NCI-H1048 (cell line): ENCODE results near the gene CASP10.
"Not testable (repeated sequence)": the region's sequence is repeated elsewhere in the genome, so short reads cannot be mapped to it uniquely, and the experiment has no call there.

Experiments
- DNase-seq: peaks from one replicate; lab custom pipeline; 2025; lab: John Stamatoyannopoulos, UW

The CASP10 gene, protein sequence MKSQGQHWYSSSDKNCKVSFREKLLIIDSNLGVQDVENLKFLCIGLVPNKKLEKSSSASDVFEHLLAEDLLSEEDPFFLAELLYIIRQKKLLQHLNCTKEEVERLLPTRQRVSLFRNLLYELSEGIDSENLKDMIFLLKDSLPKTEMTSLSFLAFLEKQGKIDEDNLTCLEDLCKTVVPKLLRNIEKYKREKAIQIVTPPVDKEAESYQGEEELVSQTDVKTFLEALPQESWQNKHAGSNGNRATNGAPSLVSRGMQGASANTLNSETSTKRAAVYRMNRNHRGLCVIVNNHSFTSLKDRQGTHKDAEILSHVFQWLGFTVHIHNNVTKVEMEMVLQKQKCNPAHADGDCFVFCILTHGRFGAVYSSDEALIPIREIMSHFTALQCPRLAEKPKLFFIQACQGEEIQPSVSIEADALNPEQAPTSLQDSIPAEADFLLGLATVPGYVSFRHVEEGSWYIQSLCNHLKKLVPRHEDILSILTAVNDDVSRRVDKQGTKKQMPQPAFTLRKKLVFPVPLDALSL

DNA sequence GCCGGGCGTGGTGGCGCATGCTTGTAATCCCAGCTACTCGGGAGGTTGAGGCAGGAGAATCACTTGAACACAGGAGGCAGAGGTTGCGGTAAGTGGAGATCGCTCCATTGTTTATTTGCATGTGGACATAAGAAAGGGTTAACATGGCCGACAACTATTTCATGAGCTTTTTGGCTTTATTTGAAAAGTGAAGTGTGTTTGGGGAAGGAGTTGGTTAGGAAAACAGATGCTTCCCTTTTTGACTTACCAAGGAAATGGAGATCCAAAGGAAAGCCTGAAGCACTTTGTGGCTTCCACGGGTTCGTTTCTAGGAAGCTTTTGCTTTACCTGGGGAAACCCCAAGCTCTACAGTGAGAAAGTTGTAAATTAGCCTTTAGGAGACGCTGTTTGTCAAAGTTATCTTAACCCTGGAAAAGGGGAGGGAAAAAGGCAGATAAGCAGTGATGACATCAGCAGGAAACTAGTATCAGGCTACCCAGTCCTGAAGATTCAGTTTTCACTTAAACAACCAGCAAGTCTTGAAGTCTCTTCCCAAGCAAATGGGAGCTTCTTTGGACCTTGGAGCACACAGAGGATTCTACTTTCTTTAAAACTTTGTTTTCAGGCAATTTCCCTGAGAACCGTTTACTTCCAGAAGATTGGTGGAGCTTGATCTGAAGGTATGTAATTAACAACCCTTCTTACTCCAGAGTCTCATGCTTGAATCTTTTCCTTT, at the start of gene CASP10:
TSS of gene CASP10 (plus strand) at position 492 of the 715 bp plus-strand sequence. CDS start 2,637 bp downstream, outside the sequence.
- DNase-seq, result no peak

DNA sequence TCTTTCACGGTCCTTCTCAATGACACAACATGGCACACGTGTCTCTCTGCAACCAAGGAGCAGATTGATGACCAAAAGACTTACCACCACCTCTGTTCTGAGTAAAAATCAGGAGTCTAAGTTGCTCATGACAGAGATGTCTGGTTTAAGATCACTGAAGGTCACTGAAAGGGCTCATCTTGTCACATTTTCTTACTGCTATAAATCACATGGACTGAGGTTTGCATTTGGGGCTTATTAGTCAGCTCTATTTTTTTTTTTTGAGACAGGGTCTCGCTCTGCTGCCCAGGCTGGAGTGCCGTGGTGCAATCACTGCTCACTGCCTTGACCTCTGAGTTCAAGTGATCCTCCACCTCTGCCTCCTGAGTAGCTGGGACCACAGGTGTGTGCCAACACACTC, 47.6 kb upstream of the CASP10 start:
- no peak for DNase-seq

DNA sequence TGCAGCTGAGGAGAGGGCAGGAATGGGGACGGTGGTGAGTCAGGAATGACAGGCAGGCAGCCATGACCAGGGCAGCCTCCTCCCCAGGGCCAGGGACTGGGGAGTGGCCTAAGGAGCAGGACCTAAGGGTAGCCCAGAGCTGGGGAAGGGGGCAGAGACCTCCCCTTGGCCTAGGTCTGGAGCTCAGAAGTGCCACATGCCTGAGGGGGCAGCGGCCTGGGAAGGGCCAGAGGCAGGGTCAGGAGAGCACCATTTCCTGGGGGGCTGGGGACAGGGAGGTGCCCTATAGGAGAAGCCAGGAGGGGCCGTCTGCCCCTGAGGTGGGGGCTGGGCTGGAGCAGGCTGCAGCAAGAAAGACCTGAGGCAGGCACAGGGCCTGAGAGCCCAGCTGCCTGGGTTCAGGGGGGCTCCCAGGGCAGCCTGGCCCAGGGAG, 46.0 kb upstream of the CASP10 start:
- DNase-seq, result no peak

DNA sequence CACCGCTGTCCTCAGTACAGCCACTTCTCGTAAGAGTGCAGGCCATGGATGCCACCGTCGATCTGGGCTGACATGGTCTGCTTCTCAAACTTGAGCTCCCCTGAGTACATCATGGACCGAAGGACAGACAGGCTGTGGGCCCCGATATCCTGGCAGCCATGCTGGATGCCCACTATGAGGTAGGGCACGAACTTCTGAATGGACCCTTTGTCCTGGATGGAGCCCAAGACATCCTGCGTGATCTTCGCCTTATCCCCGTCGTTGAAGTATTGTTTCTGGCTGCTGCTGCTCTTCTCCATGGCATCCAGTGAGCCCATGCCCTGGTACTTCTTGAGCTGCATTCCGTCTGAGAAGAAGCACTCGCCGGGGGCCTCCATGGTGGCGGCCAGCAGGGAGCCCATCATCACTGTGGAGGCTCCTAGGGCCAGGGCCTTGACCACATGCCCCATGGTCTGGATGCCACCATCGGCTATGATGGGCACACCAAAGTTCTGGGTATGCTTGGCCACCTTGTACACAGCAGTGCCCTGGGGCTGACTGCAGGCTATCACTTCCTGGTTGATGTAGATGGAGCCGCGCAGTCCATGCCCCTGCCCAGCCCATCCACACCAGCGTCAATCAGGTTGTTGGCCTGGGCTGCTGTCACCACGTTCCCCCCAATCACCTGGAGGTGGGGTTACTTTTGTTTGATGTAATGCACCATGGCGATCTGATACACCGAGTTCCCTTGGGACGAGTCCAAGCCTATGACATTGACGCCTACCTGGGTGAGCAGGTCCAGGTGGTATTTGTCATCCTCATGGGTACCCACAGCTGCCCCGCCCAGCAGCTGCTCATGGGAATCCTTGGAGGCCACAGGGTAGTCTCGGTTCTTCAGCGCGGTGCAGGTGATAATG, 45.2 kb upstream of the CASP10 start:
- DNase-seq, result no peak

DNA sequence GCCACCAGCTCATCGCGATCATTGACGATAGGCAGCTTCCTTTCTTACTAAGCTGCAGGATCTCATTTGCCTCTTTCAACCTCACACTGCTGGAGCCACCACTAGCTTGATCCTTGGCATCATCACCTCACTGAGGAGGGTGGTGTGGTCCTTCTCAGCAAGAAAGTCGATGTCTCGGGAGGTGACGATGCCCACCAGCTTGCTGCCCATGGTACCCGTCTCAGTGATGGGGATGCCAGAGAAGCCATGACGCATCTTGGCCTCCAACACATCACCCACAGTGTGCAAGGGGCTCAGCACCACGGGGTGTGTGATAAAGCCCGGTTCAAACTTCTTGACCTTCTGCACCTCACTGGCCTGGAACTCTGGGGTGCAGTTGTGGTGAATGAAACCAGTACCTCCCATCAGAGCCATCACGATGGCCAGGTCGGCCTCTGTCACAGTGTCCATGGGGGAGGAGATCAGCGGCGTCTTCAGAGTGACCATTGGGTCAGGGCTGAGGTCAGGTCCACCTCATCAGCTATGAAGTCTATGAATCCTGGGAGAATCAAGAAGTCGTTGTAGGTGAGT, 44.5 kb upstream of the CASP10 start:
- DNase-seq, result no peak

DNA sequence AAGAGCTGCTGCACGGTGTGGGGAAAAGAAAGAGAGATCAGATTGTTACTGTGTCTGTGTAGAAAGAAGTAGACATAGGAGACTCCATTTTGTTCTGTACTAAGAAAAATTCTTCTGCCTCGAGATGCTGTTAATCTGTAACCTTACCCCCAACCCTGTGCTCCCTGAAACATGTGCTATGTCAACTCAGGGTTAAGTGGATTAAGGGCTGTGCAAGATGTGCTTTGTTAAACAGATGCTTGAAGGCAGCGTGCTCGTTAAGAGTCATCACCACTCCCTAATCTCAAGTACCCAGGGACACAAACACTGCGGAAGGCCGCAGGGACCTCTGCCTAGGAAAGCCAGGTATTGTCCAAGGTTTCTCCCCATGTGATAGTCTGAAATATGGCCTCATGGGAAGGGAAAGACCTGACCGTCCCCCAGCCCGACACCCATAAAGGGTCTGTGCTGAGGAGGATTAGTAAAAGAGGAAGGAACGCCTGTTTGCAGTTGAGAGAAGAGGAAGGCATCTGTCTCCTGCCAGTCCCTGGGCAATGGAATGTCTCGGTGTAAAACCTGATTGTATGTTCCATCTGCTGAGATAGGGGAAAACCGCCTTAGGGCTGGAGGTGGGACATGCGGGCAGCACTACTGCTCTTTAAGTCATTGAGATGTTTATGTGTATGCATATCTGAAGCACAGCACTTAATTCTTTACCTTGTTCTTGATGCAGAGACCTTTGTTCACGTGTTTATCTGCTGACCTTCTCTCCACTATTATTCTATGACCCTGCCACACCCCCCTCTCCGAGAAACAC, 43.8 kb upstream of the CASP10 start:
- not testable (repeated sequence) for DNase-seq

DNA sequence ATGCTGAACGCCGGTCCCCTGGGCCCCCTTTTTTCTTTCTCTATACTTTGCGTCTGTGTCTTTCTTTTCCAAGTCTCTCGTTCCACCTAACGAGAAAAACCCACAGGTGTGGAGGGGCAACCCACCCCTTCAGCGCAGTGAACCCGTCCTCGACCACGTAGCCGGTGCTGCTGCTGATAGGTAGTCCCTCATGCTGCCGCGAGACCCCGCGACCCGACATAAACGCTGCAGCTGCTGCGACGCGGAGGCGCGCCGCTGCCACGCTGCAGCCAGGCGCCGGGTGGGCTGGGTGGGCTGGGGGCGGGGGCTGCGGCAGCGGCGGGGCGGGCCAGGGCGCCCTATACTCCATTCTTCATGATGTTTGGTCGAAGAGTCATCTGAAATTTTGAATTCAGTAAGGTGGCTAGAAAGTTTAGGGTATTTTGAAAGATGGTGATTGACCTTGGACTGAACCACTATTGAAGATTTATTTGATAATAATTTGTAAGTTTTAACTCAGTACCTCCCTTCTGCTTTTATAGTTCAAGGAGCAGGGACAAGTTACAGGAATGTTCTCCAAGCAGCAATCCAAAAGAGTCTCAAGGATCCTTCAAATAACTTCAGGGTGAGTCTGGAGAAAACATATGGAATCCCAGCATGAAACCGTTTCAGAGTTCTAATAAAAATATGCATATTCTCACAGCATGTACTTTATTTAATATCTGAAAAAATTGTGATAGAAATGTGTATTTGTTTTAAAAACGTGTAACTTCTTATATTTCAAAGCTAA, 42.9 kb upstream of the CASP10 start:
- no peak for DNase-seq

DNA sequence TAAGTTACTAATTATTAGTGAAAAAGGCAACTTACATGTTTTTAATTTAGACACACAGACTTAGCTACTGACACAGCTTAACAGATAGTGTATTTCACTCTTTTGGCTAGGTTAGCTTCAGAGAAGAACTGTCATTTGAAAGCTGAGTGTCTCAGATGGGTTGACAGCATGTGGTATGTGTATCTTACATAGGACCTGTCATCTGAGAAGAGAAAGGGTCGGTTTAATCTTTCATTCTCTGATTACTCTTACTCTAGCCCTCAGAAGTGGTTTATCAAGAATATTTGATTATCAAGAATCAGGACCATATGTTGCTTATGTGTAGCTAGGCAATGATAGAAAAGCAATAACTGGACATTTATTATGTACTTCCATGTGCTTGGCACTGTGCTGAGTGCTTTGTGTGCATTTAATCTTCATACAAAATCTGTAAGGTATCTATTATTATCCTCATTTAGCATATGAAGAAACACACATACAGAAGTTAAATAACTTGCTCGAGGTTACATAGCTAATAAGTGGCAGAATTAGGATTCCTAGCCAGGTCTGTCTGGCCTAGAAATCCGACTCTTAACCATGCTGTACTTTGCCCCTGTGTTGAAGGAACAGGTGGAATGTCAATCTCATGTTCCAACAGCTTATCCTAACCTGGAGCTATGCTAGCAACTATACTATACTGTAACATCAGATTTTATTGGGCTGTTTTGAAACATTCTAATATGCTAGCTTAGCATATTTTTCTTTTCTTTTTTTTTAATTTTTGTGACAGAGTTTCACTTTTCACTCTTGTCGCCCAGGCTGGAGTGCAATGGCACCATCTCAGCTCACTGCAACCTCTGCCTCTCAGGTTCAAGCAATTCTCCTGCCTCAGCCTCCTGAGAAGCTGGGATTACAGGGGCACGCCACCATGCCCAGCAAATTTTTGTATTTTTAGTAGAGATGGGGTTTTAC, 38.6 kb upstream of the CASP10 start:
- no peak for DNase-seq

DNA sequence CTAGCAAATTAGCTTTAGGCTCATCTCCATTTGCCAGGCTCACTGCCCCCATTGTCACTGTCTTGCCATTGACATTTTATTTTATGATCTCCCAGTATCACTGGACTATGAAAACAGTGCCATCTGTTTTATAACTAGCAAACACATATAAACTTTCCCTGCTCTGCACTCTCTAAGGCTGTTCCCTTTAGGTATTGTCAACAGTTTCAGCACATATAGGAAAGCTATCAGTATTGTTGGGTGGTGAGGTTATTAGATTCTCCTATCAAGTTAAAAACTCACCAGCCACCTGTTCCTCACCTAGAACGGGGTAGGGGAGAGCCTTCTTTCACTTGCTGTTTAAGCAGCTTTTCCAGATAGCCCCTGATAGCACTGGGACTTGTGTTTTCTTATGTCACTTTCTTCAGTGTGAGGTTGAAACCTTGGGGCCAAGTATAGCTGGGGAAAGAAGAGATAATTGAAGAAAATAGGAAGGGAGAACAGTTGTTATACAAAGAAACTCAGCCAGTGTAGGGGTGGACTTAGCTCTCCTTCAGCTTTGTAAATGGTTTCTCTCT, 34.4 kb upstream of the CASP10 start:
- DNase-seq, result no peak

DNA sequence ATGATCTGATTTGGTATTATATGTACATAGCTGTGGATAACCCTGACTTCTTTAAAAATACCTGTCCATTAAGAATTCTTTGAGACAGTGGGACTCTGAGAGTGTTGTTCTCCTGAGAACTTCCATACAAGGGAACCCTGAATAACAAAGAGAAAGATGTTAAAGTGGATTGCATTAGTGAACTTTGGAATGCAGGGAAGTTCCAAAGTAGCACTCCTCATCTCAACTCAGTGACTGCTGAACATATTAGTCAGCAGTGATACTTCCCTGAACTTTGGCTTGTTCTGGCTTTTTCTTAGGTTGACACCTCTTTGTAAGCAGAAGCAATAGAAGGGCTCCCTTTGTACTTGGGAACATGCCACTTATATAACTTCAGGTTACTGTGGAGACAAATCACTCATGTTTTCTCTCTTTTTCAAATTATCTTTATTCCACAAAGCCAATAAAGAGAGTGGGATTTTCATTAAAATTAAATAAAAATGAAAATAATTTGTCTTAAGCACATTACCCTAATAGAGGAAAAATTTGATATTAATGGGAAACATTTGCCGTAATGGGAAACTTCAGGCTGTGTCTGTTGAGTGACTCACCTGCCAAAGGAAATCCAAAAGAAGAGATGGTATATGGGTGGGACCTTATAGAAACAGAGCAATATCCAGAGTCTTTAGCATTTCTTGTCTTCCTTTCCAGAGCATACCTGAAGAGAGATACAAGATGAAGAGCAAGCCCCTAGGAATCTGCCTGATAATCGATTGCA, 33.7 kb upstream of the CASP10 start:
- DNase-seq, result no peak

DNA sequence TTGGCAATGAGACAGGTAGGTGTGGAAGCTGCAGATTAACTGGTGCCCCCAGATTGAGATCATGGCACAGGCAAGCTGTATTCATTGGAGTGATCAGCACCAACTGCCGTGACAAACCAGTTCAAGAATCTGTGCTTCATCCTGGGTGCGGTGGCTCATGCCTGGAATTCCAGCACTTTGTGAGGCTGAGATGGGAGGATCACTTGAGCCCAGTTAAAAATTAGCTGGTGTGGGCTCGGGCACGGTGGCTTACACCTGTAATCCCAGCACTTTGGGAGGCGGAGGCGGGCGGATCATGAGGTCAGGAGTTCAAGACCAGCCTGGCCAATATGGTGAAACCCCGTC, 33.1 kb upstream of the CASP10 start:
- not testable (repeated sequence) for DNase-seq

DNA sequence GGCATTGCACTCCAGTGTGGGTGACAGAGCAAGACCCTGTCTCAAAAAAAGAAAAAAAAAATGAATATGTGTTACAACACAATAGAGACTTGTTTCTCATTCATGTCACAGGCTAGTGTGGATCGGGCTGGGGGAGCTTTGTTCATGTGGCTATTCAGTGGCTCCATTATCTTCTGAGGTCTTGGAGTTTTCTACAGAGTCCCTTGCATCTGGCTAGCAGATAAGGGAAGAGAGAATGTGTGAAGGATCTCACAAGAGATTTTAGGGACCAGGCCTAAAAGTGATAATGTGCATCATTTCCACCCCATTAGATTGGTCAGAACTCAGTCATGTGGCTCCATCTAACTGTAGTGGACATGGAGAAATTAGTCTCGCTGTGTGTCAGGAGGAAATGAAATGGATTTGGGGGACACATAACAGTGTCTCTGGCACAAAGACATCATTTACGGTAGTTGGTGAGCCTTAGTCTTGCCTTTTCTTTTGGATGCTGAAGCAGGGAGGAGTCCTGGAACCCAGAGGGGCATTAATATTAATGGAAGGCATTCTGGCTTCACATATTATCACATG, 32.4 kb upstream of the CASP10 start:
- DNase-seq, result no peak

DNA sequence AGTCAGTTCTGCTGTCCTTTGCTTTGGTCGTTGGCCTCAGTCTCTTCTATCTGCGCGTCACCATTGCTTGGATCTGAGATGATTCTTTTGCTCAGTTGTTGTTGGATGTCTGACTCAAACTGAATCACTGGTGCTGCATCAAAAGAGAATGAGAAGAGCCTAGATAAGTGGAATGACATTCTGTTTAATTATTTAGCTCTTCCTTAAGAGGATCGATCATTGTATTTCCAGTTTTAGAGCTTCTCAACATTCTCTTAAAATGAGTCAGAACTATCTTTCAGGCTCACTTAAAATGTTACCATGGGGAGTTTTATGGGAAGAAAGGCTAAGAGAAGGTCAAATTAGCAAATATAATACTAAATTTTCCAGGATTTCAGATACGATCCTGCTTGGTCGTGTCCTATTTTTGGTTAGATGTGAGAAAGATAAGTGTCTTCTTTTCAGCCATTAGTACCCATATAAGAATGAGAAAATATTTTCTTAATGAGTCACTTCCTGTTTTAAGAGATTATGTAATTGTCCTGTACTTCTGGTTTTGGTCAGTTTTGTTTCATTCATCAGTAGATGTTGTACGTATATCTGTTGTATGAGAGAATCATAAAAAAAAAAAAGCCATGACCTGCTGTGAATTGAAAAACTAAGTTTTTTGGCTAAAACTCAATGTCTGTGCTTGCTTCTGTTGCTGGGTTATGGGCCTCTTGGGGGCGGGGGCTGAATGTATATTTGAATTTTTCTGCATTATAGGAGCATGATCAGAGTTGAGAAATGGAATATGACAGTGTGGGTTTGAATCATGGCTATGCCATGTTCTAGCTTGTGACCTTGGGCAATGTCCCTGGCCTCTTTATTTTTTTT, 31.6 kb upstream of the CASP10 start:
- no peak for DNase-seq

DNA sequence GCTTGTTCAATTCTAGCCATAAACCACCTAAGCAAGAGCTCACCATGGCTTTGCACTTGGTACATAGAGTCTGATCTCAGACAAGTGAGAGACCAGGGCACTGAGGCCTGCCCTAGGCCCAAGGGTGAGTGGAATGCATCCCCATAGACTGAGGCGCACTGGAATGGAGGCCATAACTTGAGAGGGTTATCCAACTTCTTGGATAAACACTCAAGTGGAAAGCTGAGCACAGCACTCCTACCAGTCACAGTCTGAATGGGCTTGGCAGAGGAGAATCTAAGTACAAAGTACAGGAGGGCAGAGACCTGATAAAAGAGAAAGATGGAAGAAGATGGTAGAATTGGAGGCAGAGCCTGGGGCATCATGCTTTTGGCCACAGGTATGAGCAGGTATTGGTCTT, 30.4 kb upstream of the CASP10 start:
- no peak for DNase-seq

DNA sequence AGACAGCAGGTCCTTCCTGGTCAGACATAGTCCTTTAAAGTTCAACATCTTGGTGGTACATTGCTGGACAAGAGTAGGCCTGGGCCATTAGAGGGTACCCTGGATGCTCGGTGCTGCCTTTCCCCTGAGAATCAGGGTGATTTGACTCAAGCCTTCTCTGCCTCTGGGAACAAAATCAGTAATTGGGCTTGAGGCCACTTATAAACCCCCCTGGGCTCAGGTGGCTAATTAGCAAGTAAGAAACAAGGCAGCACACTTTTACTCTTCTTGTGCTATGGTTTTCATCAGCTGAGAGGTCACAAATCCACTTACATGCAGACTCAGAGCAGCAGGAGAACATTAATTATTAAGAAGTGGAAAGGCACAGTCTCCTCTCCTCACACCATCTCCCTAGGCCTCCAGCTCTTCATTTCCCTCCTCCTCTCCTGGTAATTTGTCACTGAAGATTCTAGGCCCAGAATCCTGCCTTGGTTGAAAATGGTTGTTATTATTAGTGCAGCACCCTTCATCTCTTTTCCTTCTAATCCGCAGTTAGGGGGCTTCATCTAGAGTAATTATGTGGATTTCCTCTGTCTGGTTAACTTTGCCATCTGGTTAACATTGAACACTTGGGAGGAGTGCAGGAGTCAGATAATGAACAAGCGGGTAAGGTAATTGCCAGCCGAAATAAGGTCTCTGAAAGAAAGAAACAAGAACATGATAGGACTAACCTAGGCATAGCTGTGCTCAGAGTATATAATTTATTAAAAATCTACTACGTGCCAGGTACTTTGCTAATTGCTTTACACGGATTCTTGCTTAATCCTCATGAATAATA, 29.7 kb upstream of the CASP10 start:
- no peak for DNase-seq
